ENCODE data around the gene PARP11.
"Not testable (repeated sequence)": the region's sequence is repeated elsewhere in the genome, so short reads cannot be mapped to it uniquely, and the experiment has no call there.

The PARP11 gene

DNA sequence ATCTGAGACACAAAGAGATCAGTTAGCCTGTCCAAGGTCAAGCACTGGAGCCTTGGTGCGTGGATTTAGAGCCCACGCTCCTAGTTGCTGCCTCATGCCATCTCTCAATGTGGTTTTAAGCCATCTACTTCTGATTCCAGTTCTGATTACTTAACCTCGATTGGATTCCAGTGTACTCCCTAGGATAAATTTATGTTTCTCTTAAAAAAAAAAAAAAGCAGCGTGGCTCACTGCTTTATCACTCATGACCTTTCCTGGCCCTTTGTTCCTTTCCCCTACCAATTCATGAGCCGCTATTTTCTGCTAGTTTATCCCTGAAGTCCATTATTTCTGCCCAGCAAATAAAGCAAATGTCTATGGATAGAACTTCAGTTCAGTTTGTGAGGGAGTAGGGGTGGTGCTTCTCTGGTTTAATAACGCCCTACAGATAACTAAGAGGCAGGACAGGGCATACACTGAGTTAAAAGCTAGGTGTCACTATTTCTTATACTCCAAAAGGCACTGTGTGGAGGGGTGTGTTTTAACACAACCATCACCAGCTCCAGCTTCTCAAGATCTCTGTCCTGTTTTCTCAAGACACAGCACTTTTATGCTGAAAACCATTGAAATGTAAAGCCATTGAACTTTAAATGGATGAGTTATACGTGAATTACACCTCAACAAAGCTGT, 9.8 kb upstream of the PARP11 start:
- peak; percentile 49 for DNase-seq

DNA sequence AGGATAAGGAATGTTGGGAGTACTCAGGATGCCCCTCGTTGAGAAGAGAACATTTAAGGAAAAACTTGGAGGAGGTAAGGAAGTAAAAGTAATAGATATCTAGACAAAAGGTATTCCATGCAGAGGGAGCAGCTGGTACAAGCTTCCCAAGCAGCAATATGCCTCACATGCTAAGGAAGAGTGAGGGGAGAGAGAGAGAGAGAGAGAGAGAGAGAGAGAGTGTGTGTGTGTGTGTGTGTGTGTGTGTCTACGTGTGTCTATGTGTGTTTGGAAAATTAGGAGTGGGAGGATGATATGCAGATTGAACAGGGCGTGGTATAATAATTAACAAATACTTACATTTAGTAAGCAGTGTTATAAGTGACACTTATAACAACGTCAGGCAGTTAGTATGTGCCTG, 9.2 kb upstream of the PARP11 start:
- DNase-seq = no peak

DNA sequence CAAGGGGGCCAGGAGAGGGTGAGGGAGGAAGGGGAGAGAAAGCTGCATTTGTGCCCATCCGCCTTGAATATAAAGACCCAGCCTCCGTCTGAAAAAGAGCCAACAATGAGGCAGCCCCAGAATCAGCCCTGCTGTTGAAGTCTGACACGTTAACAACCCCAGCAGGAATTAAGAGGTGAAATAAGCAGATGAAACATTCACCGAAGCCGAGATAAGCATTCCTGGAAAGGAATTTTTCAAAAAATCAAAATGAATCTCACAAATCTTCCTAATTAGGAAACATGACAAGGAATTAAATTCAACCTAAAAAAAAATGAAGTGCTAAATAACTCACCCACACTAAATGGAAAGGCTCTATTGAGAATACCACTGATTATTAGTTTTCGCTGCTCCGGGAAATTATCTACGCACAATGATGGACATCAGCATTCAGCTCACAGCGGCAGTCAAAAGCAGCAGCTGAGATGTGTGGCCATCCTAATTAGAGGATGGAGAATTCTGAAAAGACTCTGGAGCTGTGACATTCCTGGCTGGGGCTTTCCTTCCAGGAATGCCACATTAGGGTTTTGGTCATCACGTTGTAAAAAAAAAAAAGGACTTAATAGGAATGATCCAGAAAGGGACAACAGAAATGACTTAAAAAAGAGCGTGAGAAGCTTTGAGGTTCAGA, 8.2 kb upstream of the PARP11 start:
- DNase-seq = peak; percentile 68

DNA sequence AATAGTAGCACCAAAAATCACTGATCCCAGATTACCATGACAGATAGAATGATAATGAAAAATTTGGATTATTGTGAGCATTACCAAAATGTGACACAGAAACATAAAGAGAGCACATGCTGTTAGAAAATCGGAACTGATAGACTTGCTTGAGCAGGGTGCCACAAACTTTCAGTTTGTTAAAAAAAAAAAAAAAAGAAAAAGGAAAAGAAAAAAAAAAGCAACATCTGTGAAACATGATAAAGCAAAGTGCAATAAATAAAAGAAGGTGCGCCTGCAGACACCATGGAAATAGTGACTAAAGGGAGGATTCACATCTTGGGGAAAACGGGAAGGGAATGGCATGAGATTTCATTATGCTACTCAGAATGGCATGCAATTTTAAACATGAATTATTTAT, 6.6 kb upstream of the PARP11 start:
- DNase-seq = no peak

DNA sequence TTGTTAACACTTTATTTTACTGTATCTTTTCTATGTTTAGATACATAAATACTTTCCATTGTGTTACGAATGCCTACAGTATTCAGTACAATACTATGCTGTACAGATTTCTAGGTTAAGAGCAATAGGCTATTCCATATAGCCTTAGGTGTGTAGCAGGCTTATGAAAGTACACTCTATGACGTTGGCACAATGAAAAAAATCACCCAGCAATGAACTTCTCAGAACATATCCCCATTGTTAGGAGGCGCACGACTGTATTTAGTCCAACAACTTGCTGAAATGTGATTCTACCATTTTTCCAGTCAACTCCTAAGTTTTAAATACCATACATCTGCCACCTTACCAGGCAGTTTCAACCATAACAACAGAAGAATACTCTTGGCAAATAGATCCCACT, 1.8 kb downstream of the PARP11 start:
- no peak for DNase-seq

DNA sequence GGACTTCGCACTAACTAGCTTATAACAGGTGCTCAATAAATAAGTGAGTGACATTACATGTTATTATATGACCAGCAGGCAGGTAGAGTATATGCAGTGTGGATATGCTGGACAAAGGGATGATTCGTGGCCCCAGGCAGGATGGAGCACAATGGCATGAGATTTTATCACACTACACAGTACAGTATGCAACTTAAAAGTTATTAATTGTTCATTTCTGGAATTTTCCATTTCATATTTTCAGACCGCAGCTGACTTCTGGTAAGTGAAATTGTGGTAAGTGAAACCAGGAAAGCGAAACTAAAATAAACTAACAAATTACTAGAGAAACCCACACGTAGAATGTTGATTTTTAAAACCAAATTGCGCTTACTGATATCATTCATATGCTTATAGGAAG, 3.3 kb downstream of the PARP11 start:
- DNase-seq = no peak

DNA sequence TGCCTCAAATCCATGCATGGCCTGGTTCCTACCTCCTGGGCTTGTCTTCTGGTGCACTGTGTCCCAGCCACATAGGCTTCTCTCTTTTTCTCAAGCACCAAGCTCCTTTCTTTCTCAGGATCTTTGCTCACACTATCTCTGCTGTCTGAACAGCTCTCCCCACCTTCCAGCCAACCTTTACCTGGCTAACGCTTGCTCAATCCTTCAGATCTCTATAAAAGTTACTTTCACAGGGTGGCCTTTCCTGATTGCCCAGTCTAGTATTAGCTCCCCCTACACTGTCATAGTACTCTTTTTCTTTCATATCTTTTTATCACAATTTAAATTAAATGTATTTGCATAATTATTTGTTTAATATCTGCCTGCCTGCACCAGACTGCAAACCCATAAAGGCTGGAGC, 3.8 kb downstream of the PARP11 start:
- no peak for DNase-seq

DNA sequence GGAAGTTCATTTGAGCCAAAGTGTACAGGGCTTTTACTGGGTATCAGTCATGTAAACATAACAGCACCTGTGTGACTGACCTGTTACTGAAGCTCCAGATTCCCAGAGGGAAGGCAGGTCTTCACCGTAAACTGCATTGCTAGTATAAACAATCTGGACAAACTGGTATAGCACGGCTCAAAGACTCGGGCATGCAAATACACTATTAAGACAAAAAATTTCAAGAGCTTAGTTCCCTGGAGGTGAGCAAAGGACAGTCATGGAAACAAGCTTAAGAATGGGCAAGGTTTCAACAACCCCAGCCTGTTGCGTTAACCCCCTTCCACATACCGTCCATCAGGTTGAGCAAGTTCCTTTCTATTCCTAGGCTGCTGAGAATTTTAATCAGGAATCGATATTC, 9.4 kb downstream of the PARP11 start:
- DNase-seq = no peak

DNA sequence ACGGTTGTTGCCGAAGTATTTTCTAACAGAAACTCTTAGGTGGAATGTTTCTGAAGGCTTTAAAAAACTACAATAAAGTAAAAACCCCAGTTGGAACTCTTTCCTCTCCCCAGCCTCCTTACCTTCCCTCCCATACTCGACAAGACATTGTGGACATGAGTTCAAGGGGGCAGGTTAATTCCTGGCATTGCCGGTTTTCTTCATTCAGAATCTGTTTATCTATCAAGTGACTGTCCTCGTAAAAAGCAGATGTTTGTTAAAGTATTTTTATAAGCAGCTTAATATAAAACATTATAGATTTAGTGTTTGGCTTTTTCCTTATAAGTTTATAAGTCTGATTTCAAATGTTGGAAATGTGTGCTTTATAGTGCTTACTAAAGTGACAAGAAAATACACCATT, 30.7 kb downstream of the PARP11 start:
- no peak for DNase-seq

DNA sequence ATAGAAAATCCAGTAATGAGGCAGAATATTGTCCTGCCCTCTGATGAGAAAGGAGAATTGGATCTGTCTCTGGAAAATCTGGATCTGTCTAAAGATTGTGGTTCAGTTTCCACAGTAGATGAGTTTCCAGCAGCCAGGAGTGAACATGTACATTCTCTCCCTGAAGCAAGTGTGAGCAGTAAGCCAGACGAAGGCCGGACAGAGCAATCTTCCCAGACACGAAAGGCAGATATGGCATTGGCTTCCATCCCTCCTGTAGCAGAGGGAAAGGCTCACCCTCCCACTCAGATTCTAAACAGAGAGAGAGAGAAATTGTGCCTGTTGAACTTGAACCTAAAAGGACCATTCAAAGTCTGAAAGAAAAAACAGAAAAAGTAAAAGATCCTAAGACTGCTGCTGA, 31.4 kb downstream of the PARP11 start:
- no peak for DNase-seq

DNA sequence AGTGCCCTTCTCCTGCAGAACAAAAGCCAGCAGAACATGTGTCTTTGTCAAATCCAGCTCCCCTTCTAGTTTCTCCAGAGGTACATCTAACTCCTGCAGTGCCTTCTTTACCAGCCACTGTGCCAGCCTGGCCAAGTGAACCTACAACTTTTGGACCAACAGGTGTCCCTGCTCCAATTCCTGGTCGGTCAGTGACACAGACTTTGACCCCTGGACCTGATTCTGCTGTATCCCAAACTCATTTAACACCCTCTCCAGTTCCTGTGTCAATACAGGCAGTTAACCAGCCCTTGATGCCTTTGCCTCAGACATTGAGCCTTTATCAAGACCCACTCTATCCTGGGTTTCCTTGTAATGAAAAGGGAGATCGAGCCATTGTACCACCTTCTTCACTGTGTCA, 32.4 kb downstream of the PARP11 start:
- DNase-seq = not testable (repeated sequence)

DNA sequence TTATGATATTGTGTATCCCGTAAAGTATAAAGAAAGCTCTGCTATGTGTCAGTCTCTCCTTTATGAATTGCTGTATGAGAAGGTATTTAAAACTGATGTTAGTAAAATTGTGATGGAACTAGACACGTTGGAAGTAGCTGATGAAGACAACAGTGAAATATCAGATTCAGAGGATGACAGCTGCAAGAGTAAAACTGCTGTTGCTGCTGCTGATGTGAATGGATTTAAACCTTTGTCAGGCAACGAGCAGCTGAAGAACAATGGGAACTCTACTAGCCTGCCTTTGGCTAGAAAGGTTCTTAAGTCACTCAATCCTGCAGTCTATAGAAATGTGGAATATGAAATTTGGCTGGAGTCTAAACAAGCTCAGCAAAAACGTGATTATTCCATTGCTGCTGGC, 33.5 kb downstream of the PARP11 start:
- DNase-seq = not testable (repeated sequence)

DNA sequence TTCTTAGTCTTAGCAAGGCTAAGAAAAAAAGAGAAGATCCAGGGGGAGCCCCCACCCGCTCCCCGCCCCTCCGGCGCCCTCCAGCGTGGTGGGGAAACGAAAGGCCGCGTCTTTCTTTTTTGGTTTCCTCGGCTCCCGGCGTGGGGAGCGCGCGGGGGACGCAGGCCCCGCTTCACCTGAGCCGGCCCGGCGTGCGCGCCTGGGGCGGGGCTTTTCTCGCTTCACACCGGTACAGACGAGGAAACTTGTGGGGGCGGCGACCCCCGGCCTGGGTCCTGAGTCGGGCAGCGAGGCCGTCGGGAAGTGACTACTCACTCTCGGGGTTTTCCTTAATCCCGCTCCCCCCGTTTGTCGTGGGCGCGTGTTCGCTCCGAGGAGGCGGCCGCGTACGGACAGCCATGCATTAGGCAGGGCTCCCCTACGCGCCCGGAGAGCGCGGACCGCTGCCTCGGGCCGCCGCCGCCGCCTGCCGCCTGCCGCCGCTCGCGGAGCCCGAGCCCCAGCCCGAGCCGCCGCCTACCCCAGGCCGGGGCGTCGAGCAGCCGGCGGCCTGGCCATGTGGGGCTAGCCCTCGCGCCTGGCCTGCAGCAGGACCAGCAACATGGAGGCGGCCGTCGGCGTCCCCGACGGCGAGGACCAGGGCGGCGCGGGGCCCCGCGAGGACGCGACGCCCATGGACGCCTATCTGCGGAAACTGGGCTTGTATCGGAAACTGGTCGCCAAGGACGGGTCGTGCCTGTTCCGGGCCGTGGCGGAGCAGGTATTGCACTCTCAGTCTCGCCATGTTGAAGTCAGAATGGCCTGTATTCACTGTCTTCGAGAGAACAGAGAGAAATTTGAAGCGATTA, 34.3 kb downstream of the PARP11 start:
- DNase-seq = peak; percentile 23

DNA sequence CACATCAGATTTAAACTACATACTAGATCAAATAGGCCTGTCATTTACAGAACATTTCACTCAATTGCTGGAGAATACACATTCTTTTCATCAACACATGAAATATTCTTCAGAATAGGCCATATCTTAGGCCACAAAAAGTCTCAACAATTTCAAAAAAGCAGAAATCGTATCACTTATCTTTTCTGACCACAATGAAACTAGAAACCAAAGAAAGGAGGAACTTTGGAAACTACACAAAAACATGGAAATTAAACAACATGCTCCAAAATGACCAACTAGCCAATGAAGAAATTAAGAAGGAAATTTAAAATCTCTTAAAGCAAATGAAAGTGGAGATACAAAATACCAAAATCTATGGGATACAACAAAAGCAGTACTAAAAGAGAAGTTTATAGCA, 35.1 kb downstream of the PARP11 start:
- DNase-seq = no peak

DNA sequence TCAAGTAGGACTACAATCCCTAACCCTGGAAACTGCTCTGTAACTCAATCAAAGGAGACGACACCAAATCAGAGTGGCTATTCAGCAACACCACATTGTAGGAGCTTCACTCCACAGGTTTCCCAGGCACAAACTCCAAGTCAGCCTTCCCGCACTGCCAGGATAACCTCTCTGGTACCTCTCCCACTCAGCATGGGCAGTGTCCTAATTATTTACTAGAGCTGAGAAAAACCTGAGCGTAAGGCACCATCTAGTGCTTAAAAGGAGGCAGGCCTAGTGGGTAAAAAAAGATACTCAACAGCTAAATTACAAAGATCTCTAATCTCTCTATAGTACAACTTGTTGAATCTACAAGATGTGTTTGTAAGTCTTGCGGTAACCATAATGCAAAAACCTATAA, 36.1 kb downstream of the PARP11 start:
- no peak for DNase-seq

DNA sequence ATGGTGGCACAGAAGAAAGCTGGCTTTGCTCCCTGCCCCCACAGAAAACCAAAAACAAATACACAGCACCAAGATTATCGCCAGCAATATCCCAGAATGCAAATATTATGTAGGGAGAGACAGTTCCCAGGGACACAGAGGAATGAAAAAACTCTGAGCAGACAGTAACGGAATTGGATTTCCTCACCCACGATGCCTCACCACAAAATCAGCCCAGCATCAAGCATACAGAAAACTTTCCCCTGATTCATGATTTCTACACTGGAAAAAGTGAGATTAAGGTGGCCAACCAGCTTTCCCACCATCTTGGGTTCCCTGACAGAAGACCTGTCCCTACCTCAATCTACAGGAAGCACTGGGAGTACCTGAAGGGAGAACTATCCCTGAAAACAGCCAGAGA, 36.6 kb downstream of the PARP11 start:
- no peak for DNase-seq

DNA sequence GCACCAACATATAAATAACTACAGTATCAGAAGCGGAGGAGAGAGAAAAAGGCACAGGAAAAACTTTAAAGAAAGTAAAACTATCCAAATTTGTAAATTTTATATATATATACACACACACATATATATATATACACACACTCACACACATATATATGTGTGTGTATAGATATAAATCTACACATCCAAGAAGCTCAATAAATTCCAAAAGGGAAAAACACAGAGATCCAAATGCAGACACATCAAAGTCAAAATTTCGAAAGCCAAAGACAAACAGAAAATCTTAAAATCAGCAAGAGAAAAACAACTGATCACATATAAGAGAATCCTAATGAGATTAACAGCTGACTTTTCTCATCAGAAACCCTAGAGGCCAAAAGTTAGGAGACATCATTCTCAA, 37.3 kb downstream of the PARP11 start:
- no peak for DNase-seq

DNA sequence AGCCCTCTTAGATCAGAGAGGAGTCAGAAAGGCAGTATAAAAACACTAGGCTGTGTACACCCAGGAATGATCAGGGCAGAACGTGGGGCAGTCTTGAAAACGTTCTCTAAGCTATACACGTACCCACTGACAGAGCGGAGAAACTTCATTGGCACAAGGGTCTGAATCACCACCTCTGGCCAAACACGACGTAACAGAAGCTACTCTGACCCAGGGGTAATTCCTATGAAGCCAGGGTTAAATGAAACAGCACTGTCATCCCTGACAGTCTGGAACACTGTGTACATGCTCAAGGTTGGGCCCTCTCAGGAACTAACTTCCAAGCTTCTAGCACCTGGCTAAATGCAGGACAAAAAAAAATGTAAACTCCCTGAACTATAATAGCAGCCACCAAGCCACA, 38.4 kb downstream of the PARP11 start:
- no peak for DNase-seq

DNA sequence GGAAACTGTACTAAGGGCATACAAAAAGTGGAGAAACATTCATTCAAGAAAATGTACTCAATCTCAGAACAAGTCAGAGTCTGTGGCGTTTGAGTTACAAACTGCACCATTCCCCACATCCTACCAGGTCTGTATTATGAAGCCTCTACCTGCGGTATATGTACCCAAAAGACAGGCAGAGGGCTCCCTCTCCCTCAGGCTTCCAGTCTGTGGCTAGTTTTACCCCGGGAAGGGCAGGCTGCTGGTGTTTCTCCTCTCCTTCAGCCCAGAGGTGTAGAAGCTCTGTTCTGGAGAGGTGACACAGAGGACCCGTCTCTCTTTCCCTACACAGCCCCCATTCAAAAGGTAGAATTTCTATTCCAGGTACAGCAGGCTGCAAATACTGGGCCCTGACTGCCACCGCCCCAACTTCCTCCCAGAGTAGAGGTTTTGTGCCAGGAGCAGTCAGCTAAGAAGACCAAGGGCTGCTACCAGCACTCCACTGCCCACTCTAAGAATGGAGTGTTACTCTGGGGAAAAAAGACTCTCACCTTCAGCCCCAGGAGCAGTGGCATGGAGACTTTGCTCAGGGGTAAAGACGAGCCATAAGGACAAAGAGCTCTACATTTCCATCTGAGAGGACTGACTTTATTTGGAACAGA, 39.4 kb downstream of the PARP11 start:
- no peak for DNase-seq

DNA sequence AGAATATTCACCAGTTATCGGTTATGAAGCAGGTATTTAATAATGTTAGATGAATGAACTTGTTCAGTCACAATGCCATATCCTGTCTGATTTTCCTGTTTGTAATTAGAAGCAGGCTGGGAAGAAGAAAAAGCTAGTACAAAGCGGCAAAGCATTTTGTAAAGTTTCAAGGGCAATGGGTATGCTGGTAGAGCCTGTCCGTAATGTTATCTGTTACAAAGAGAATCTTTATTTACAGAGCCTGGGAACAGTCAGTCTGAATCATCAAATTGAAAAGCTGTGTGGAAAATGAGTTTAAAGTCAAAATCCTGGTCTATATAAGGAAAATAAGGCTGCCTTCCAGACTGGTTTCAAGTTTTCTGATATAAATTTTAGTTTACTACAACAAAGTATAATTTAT, 40.5 kb downstream of the PARP11 start:
- no peak for DNase-seq

DNA sequence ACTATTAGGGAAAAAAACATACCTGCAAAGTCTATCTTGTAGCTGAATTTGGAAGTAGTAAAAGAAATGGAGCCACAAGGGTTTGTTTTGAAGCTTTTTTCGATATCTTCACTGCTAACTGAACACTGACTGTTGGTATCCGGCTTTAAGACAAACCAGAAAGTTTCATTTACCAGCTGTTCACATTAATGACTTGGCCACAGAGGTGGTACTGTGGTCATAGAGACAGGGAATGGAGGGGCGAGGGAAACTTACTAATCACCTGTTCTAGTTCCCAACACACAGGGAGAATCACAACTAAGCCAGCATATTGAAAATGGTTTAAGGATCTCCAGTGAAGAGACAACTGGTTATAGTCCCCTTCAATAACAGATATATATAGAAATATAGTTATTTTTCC, 44.3 kb downstream of the PARP11 start:
- DNase-seq = no peak

DNA sequence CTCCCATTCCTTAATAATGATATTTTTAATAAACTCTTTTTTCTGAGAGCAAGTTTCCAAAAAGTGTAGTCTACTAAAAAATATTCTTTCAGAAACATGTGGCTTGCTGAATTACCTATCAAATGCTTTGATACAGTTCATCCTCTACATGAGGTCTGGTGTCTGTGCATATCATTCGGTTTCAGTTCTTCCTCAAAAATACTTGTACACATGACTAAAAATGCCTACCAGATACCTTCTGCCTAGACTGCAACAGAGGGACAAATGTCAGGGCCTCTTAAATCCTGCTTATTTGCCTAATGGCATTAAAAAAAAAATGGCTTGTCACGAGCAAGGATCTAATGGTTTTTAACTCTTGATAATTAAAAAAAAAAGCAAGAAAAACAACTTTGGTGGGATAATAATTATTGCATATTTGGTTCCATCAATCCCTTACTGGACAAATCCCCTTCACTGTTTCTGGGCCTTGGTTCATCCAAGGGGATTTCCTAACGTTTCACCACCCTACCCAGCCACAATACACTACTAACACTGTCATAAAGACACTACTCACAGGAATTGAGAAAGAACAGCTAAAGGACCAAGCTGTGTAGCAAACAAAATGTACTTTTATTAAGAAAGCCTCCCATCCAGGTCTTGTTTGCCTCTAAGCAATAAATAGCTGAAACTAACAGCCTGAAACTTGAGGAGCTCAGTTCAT, 45.7 kb downstream of the PARP11 start:
- DNase-seq = no peak

DNA sequence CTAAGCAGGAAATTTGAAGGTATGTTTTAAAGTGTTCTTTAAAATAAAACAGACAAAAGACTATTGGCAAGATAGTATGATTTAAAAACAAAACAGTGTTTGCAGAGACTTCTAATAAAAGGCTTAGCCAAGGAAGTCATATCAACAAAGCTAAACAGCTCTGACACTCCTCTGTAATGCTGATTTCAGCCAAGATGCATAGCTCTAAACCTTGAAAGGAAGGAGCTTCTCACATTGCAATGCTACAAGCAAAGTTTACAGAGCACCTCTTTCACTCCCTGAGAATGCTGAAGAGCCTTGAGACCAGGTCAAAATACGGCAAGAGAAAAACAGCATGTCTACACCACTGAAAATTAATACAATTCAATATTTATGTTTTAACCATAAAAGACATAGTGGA, 51.8 kb downstream of the PARP11 start:
- no peak for DNase-seq
